Esophagus squamous epithelium (tissue), 5 donors: Measurements from ENCODE around the gene KIF6. TPM values are rescaled to one million over a fixed set of nuclear protein-coding genes. Genes with fewer than 3 reads are reported as not detected.
"Not testable (repeated sequence)": the region's sequence is repeated elsewhere in the genome, so short reads cannot be mapped to it uniquely, and the experiment has no call there.

Source experiments
- DNase-seq: peaks from one replicate; lab custom pipeline; 2025; lab: John Stamatoyannopoulos, UW
- H3K27ac ChIP-seq, 4 donors: fragments of 200-600 bp; sonication (generic); one replicate each; pipeline ENCODE4 v1.5.1; 2016 to 2019; ENCODE audit warnings: mild to moderate bottlenecking in 1 of 4
- H3K27me3 ChIP-seq, 4 donors: fragments of 200-600 bp; sonication (generic); 1 replicate in 3 of 4; 2 replicates in 1 of 4; pipeline versions ENCODE4 v1.5.1 to v1.6.0; 2017 to 2021; ENCODE audit warnings: antibody characterized with exemption in 1 of 4
- H3K36me3 ChIP-seq, 3 donors: fragments of 200-600 bp; sonication (generic); one replicate each; pipeline ENCODE4 v1.5.1; 2016 to 2019
- H3K4me1 ChIP-seq, 3 donors: fragments of 200-600 bp; sonication (generic); one replicate each; pipeline ENCODE4 v1.5.1; 2017 to 2019
- H3K4me3 ChIP-seq, 4 donors: fragments of 200-600 bp; sonication (generic); 1 replicate in 3 of 4; 2 replicates in 1 of 4; pipeline ENCODE4 v1.5.1; 2016 to 2019; ENCODE audit warnings: mild to moderate bottlenecking in 2 of 4, moderate library complexity in 1 of 4
- H3K9me3 ChIP-seq, 3 donors: fragments of 200-600 bp; sonication (generic); one replicate each; pipeline ENCODE4 v1.5.1; 2016 to 2019
- CTCF ChIP-seq, 6 experiments: fragments of 450-650 bp in 4 of 6; fragments of 200-600 bp in 2 of 6; sonication (generic) in 2 of 6; IDR thresholded peaks; one replicate each; pipeline ENCODE4 v1.5.1; 2016 to 2019; ENCODE audit warnings: antibody characterized with exemption in 6 of 6, mild to moderate bottlenecking in 4 of 6, moderate library complexity in 4 of 6
- POLR2A ChIP-seq, 4 donors: fragments of 450-650 bp; IDR thresholded peaks; one replicate each; pipeline ENCODE4 v1.6.1; 2017; ENCODE audit warnings: antibody characterized with exemption in 4 of 4, mild to moderate bottlenecking in 4 of 4, moderate library complexity in 3 of 4
- WGBS, 2 donors: methylation state at CpG; one replicate each; pipeline ENCODE4 v1.1.5; 2018; 5-methylcytosine and 5-hydroxymethylcytosine counted together
- intact Hi-C: fragments of 100-400 bp; cut with DNase I; formaldehyde crosslinking; loops from one replicate; pipeline ENCODE4 v1.15.0; 2022
- small RNA-seq, 4 donors: library from RNA; depleted of rRNA; stranded (forward); fragments of <200 nt; gene quantifications; one replicate each; pipeline ENCODE3, GENCODE V24; 2016
- total RNA-seq, 4 donors: library from RNA; depleted of rRNA; stranded (reverse); fragments of >200 nt; gene quantifications; one replicate each; pipeline ENCODE4 v1.1.0, GENCODE V29; 2016
- donor health status: DM: yes; HTN: yes; CAD: no.

Gene KIF6
- total RNA-seq, 4 donors from 2014 or later, result 0.19 TPM; not detected in 3

- Histone ChIP-seq H3K4me1 (no peaks in the 10 kb centered on the region), H3K27me3 (peaks cover 0 to 2% (median 0%) of the 10 kb centered on the region in 4 donors), H3K4me3 (no peak overlapping the region), H3K27ac (no peak overlapping the region), H3K36me3 (no peaks in the 10 kb centered on the region), H3K9me3 (no peaks in the 10 kb centered on the region)
- no peak for DNase-seq
- intact Hi-C loops, result no loop called here
- WGBS, 2 donors, result 50 to 85% methylated on average over 3 of the region's 3 CpGs
- TF ChIP-seq CTCF (IDR thresholded peaks at IDR 0.05) (no peak), POLR2A (IDR thresholded peaks at IDR 0.05) (no peak)
Measured at GRCh38 chr6:39287601-39288000, 437.6 kb downstream of the KIF6 start.

DNA sequence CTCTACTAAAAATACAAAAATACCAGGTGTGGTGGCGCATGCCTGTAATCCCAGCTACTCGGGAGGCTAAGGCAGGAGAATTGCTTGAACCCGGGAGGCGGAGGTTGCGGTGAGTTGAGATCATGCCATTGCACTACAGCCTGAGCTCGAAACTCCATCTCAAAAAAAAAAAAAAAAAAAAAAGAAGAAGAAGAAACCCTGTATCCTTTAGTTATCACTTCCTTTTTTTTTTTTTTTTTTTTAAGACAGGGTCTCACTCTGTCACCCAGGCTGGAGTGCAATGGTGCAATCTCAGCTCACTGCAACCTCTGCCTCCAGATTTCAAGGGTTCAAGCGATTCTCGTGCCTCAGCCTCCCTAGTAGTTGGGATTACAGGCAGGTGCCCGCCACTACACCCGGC is 438.6 kb downstream of the KIF6 start:
- H3K27ac ChIP-seq, H3K9me3 ChIP-seq, H3K36me3 ChIP-seq, intact Hi-C loops, DNase-seq, H3K4me3 ChIP-seq, H3K4me1 ChIP-seq, H3K27me3 ChIP-seq: not testable (repeated sequence)
- WGBS, 2 donors, result 85 to 88% methylated on average over 8 to 10 of the region's 10 CpGs

GRCh38 chr6:39282774-39283173 is 442.4 kb downstream of the KIF6 start:
- TF ChIP-seq CTCF (IDR thresholded peaks at IDR 0.05) (no peak), POLR2A (IDR thresholded peaks at IDR 0.05) (no peak)
- no peak overlapping the region for H3K27ac ChIP-seq
- DNase-seq, result no peak
- intact Hi-C loops, result no loop called here
- peaks cover 0 to 10% (median 0%) of the 10 kb centered on the region in 4 donors for H3K27me3 ChIP-seq
- H3K4me1 ChIP-seq, result peaks cover 17 to 38% (median 18%) of the 10 kb centered on the region in 3 donors
- H3K9me3 ChIP-seq, result no peaks in the 10 kb centered on the region
- H3K4me3 ChIP-seq, result no peak overlapping the region
- 50 to 63% methylated on average over 2 of the region's 2 CpGs for WGBS, 2 donors
- no peaks in the 10 kb centered on the region for H3K36me3 ChIP-seq

DNA sequence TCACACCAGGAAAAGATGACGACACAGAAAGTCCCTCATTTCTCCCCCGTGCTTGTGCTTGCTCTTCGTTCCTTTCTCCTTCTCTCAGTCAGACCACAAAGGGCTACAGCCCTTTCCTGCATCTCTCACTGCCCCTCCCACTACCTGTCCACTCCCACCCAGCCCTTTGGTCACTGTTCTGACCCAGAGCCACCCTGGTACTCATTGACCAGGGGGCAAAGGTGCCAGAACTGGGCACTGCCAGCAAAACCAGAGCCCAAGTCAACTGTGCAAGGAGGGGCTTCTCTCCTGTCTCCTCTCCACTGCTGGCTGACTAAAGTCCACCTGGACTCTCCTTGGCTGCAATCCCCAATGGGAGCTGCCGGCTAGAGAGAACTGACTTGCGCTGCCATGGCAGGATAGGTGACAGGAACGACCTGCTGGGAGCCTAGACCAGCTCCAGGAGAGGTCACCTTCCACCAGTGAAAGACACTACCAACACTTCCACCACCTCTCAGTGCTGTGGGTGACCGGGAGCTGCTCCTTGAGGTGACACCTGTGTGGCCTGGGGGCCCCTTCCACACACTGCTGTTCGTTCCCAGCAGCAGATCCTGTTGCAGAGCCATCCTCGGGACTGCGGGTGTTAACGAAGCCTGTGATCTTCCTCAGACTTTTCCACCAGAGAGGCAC is 443.8 kb downstream of the KIF6 start:
- Histone ChIP-seq H3K36me3 (no peaks in the 10 kb centered on the region), H3K27me3 (peaks cover 0 to 10% (median 0%) of the 10 kb centered on the region in 4 donors), H3K4me1 (peaks cover 17 to 38% (median 18%) of the 10 kb centered on the region in 3 donors), H3K9me3 (no peaks in the 10 kb centered on the region), H3K4me3 (no peak overlapping the region), H3K27ac (peak overlapping the region in 1 of 4 donors; percentile 86)
- DNase-seq, result no peak
- 70 to 77% methylated on average over 3 to 5 of the region's 11 CpGs for WGBS, 2 donors
- intact Hi-C loops, result no loop called here
- TF ChIP-seq CTCF (IDR thresholded peaks at IDR 0.05) (no peak), POLR2A (IDR thresholded peaks at IDR 0.05) (no peak)

DNA sequence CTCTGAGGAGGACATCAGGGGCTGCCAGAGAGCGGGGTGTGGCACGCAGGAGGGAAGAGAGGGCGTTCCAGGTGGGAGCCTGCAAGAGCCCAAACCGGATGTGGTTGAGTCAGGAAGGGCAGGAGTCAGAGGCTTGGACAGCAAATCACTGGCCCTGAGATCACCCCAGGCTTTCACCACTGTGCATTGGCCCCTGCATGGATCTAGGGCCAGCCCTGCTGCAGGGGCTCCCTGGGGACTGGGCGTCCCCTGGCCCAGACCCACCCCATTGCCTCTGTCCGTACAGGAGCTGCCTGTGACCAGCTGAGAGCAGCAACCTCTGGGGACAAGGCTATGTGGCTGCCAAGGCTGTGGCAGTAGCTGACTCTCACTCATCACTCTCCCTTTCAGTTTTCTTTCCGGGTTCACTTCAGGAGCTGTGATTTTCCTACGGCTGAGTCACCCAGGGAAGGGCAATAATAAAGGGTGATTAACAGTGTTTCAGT is 444.9 kb downstream of the KIF6 start:
- peak overlapping the region; percentile 77 to 86 (median 81) for H3K27ac ChIP-seq

More for the DNA sequence above, 444.9 kb downstream of the KIF6 start:
- Histone ChIP-seq H3K4me1 (peaks cover 17 to 38% (median 18%) of the 10 kb centered on the region in 3 donors), H3K9me3 (no peaks in the 10 kb centered on the region), H3K4me3 (no peak overlapping the region), H3K27me3 (peaks cover 0 to 10% (median 0%) of the 10 kb centered on the region in 4 donors), H3K36me3 (no peaks in the 10 kb centered on the region)
- TF ChIP-seq CTCF (IDR thresholded peaks at IDR 0.05) (no peak), POLR2A (IDR thresholded peaks at IDR 0.05) (no peak)
- WGBS, 2 donors, result 15 to 30% methylated on average over 2 to 6 of the region's 8 CpGs
- intact Hi-C loops, result no loop called here
- DNase-seq, result no peak

Small RNAs within 50 kb of the gene (small RNA-seq; reads per million reads assigned to genes)
- 0 reads per million in 4 donors for gene RNU1-54P

Other genes starting within 250 kb of the KIF6 start
- 10 to 100 TPM in 2 of 4 donors, 1 to 10 TPM in 2; 3.7 to 55.9 (median 11.9) TPM for gene DAAM2, start 67.0 kb upstream of the KIF6 start, total RNA-seq
- gene MOCS1, start 209.1 kb upstream of the KIF6 start, total RNA-seq, result 10 to 100 TPM in 2 of 4 donors, 1 to 10 TPM in 2; 5.0 to 12.0 (median 8.4) TPM